H1 (cell line): ENCODE results near the gene SMTNL2. TPM values are rescaled to one million over a fixed set of nuclear protein-coding genes. Genes with fewer than 3 reads are reported as not detected.

Experiments used
- CBX8 ChIP-seq: fragments of 300-800, 300-1000 bp; sonication (generic); IDR thresholded peaks from 2 replicates; pipeline ENCODE4 v1.7.1; 2016; ENCODE audit warnings: low read depth, low read length, borderline replicate concordance
- CHD7 ChIP-seq: fragments of 300-600 bp; sonication (generic); IDR thresholded peaks from 2 replicates; pipeline ENCODE4 v1.7.1; 2012; ENCODE audit warnings: low read length, moderate library complexity, mild to moderate bottlenecking, inconsistent platforms; ENCODE audit not compliant: insufficient replicate concordance
- EP300 ChIP-seq, 2 experiments: IDR thresholded peaks; 1 replicate in 1 of 2; 2 replicates in 1 of 2; pipeline ENCODE4 v1.6.1; 2011 to 2012; ENCODE audit warnings: low read depth in 2 of 2, low read length in 2 of 2, mild to moderate bottlenecking in 2 of 2, borderline replicate concordance in 1 of 2, inconsistent platforms in 1 of 2, moderate library complexity in 1 of 2
- HDAC6 ChIP-seq: IDR thresholded peaks from one replicate; pipeline ENCODE4 v1.7.1; 2012; ENCODE audit warnings: low read depth, mild to moderate bottlenecking, inconsistent platforms, low read length, moderate library complexity
- JUN ChIP-seq: IDR thresholded peaks from 2 replicates; pipeline ENCODE4 v1.6.1; 2011; ENCODE audit warnings: low read depth, mild to moderate bottlenecking, improper control_type of control experiment, low read length
- KDM4A ChIP-seq: IDR thresholded peaks from one replicate; pipeline ENCODE4 v1.7.1; 2012; ENCODE audit warnings: low read depth, mild to moderate bottlenecking, moderate library complexity, low read length, inconsistent platforms; ENCODE audit not compliant: severe bottlenecking
- NRF1 ChIP-seq: IDR thresholded peaks from 2 replicates; pipeline ENCODE4 v1.6.1; 2011; ENCODE audit warnings: mild to moderate bottlenecking, low read depth, low read length, improper control_type of control experiment
- PHF8 ChIP-seq: fragments of 200-600 bp; sonication (generic); conservative IDR thresholded peaks from 2 replicates; pipeline ENCODE4 v1.7.1; 2012; ENCODE audit warnings: low read depth, mild to moderate bottlenecking, inconsistent platforms, low read length, moderate library complexity
- RBBP5 ChIP-seq: IDR thresholded peaks from 2 replicates; pipeline ENCODE4 v1.7.1; 2012; ENCODE audit warnings: low read depth, mild to moderate bottlenecking, inconsistent platforms, low read length, moderate library complexity, borderline replicate concordance
- RFX5 ChIP-seq: IDR thresholded peaks from 2 replicates; pipeline ENCODE4 v1.6.1; 2011; ENCODE audit warnings: low read depth, low read length, improper control_type of control experiment, borderline replicate concordance
- SP2 ChIP-seq: IDR thresholded peaks from 2 replicates; pipeline ENCODE4 v1.6.1; 2012; ENCODE audit warnings: mild to moderate bottlenecking, low read length, inconsistent platforms
- TAF7 ChIP-seq: optimal IDR thresholded peaks from 2 replicates; pipeline ENCODE3; 2011; ENCODE audit warnings: low read depth, mild to moderate bottlenecking, inconsistent platforms, low read length, moderate library complexity, borderline replicate concordance
- polyA plus RNA-seq, 7 experiments: library from polyadenylated mRNA; depleted of rRNA in 3 of 7; stranded (reverse) in 5 of 7; unstranded in 2 of 7; fragments of >200 nt in 5 of 7; fragments of 200-250 nt in 2 of 7; gene quantifications; 1 replicate in 5 of 7; 2 replicates in 1 of 7; 4 replicates in 1 of 7; pipeline versions ENCODE4 v1.2.1 to v1.2.3, GENCODE V29; 2011 to 2013; ENCODE audit warnings: missing spikeins in 2 of 7, mixed read lengths in 2 of 7
- total RNA-seq: library from RNA; stranded (reverse); fragmentation: NEBNext Ultra II Directional; extraction: Animal tissue kit (Norgen Biotek cat#: 25700); gene quantifications from 2 replicates; pipeline ENCODE4 v1.2.1, GENCODE V29; 2021

The SMTNL2 gene
- total and polyA plus RNA-seq, 2 of the 8 experiments (the other 6 are each of a cell fraction or from before 2014, with no cell fraction given) = 3.6 to 4.5 TPM

GRCh38 chr17:4587803-4588202 lies 3.5 kb downstream of the SMTNL2 start (continued):
- TF ChIP-seq CHD7 (no peak), TAF7 (no peak), KDM4A (no peak), CBX8 (no peak), PHF8 (no peak), RBBP5 (no peak), EP300 (IDR thresholded peaks at IDR 0.05; ENCODE audit: borderline replicate concordance in 1 of 2, low read depth in 2 of 2, low read length in 2 of 2) (no peak), SP2 (no peak), RFX5 (no peak), JUN (no peak), NRF1 (no peak), HDAC6 (no peak)
